H54 (cell line): ENCODE measurements around the gene SNUPN.

Source experiments
- DNase-seq: peaks from one replicate; pipeline ENCODE4 v3.0.0; 2011; ENCODE audit warnings: low spot score, mixed read lengths; ENCODE audit not compliant: insufficient read length
- FAIRE-seq: peaks from 3 replicates; lab custom pipeline; 2011; peaks lifted over from hg19 to GRCh38; lab: Jason Lieb, UNC
- POLR2A ChIP-seq: IDR thresholded peaks from 2 replicates; pipeline ENCODE4 v1.6.1; 2011; ENCODE audit warnings: low read depth, mild to moderate bottlenecking, low read length

Gene SNUPN

GRCh38 chr15:75661100-75661755 is 35.7 kb upstream of the SNUPN start:
- FAIRE-seq (no peak), DNase-seq (peak; percentile 79)
- TF ChIP-seq POLR2A, result peak; percentile 87

- no peak for TF ChIP-seq POLR2A
- FAIRE-seq (no peak), DNase-seq (no peak)
Measured at GRCh38 chr15:75659928-75660645, 34.6 kb upstream of the SNUPN start.

GRCh38 chr15:75659141-75659771 is 33.7 kb upstream of the SNUPN start:
- TF ChIP-seq POLR2A, result no peak
- DNase-seq (no peak), FAIRE-seq (no peak)

- no peak for FAIRE-seq
- no peak for TF ChIP-seq POLR2A
- DNase-seq, result no peak
Measured at GRCh38 chr15:75656813-75657212, 31.3 kb upstream of the SNUPN start.

GRCh38 chr15:75656331-75656730 is 30.8 kb upstream of the SNUPN start:
- DNase-seq, result no peak
- no peak for FAIRE-seq
- TF ChIP-seq POLR2A, result no peak

GRCh38 chr15:75655931-75656330 is 30.4 kb upstream of the SNUPN start:
- no peak for DNase-seq
- no peak for TF ChIP-seq POLR2A
- no peak for FAIRE-seq

GRCh38 chr15:75654201-75654907 is 28.8 kb upstream of the SNUPN start:
- FAIRE-seq (no peak), DNase-seq (no peak)
- no peak for TF ChIP-seq POLR2A

GRCh38 chr15:75653347-75653913 is 27.9 kb upstream of the SNUPN start:
- FAIRE-seq (no peak), DNase-seq (no peak)
- TF ChIP-seq POLR2A, result no peak

- FAIRE-seq, result no peak
- DNase-seq, result no peak
- no peak for TF ChIP-seq POLR2A
Measured at GRCh38 chr15:75651810-75652543, 26.5 kb upstream of the SNUPN start.

- DNase-seq (no peak), FAIRE-seq (no peak)
- no peak for TF ChIP-seq POLR2A
Measured at GRCh38 chr15:75650908-75651809, 25.6 kb upstream of the SNUPN start.

- FAIRE-seq (no peak), DNase-seq (no peak)
- TF ChIP-seq POLR2A, result no peak
Measured at GRCh38 chr15:75649848-75650247, 24.3 kb upstream of the SNUPN start.
